H1 (cell line): ENCODE measurements around the gene CFAP91. TPM values are rescaled to one million over a fixed set of nuclear protein-coding genes. Genes with fewer than 3 reads are reported as not detected.

ENCODE experiments used
- CTCF ChIA-PET: fragments of 300-600 bp; sonication (Branson Sonifier 250); formaldehyde crosslinking; loops from one replicate; lab custom pipeline; 2021; ENCODE audit not compliant: partially characterized antibody; lab: Charles Lee
- POLR2A ChIA-PET: fragments of 300-600 bp; sonication (Branson Sonifier 250); formaldehyde crosslinking; loops from one replicate; lab custom pipeline; 2021; ENCODE audit warnings: inconsistent platforms; ENCODE audit not compliant: partially characterized antibody; lab: Charles Lee
- DNase-seq, 2 experiments: peaks; one replicate each; pipeline versions ENCODE4 v3.0.0 to v3.0.0-alpha.2; 2010 to 2022; ENCODE audit warnings: low spot score in 2 of 2, low read depth in 1 of 2, mixed read lengths in 1 of 2
- FAIRE-seq: peaks from 2 replicates; lab custom pipeline; 2011; peaks lifted over from hg19 to GRCh38; lab: Jason Lieb, UNC
- H2AFZ ChIP-seq: 2 replicates; pipeline ENCODE4 v1.8.1; 2012; ENCODE audit warnings: low read length, inconsistent platforms
- H2AK5ac ChIP-seq: 2 replicates; pipeline ENCODE4 v1.6.1; 2013; ENCODE audit warnings: low read depth, low read length
- H2BK120ac ChIP-seq: replicated peaks from 2 replicates; pipeline ENCODE3; 2013; ENCODE audit warnings: low read depth, low read length, inconsistent platforms
- H2BK12ac ChIP-seq: 2 replicates; pipeline ENCODE4 v1.6.1; 2013; ENCODE audit warnings: low read depth, low read length
- H2BK15ac ChIP-seq: 2 replicates; pipeline ENCODE4 v1.6.1; 2013; ENCODE audit warnings: low read length
- H2BK20ac ChIP-seq: 2 replicates; pipeline ENCODE4 v1.6.1; 2013; ENCODE audit warnings: low read length
- H2BK5ac ChIP-seq: 2 replicates; pipeline ENCODE4 v1.6.1; 2013; ENCODE audit warnings: low read depth, low read length
- H3K14ac ChIP-seq: 2 replicates; pipeline ENCODE4 v1.6.1; 2013; ENCODE audit warnings: inconsistent platforms; ENCODE audit not compliant: insufficient read length
- H3K18ac ChIP-seq: 2 replicates; pipeline ENCODE4 v1.6.1; 2013; ENCODE audit warnings: low read length; ENCODE audit errors: extremely low read depth
- H3K23ac ChIP-seq: 2 replicates; pipeline ENCODE4 v1.6.1; 2013; ENCODE audit warnings: inconsistent platforms; ENCODE audit not compliant: insufficient read length
- H3K23me2 ChIP-seq: 2 replicates; pipeline ENCODE4 v1.6.1; 2013; ENCODE audit warnings: low read depth, low read length
- H3K27ac ChIP-seq: 2 replicates; pipeline ENCODE4 v1.6.1; 2011; ENCODE audit warnings: low read depth, low read length, inconsistent platforms
- H3K27me3 ChIP-seq, 4 experiments: replicated peaks in 1 of 4; 1 replicate in 1 of 4; 2 replicates in 3 of 4; pipeline versions ENCODE4 v1.6.1 to v1.8.1; 2011 to 2013; ENCODE audit warnings: low read length in 3 of 4, mild to moderate bottlenecking in 3 of 4, inconsistent platforms in 2 of 4, mixed read lengths in 2 of 4, moderate library complexity in 1 of 4; ENCODE audit not compliant: control insufficient read depth in 3 of 4, insufficient read depth in 3 of 4; ENCODE audit errors: extremely low read depth in 1 of 4
- H3K36me3 ChIP-seq, 4 experiments: 2 replicates each; pipeline versions ENCODE4 v1.6.1 to v1.8.1; 2011 to 2013; ENCODE audit warnings: mild to moderate bottlenecking in 4 of 4, low read length in 3 of 4, moderate library complexity in 2 of 4, control low read depth in 1 of 4, inconsistent platforms in 1 of 4; ENCODE audit not compliant: insufficient read depth in 4 of 4, control insufficient read depth in 2 of 4
- H3K4ac ChIP-seq: replicated peaks from 2 replicates; pipeline ENCODE3; 2013; ENCODE audit warnings: low read length, low read depth, mixed read lengths, inconsistent platforms; ENCODE audit not compliant: insufficient read length
- H3K4me1 ChIP-seq, 4 experiments: replicated peaks in 1 of 4; 1 replicate in 1 of 4; 2 replicates in 3 of 4; pipeline versions ENCODE4 v1.6.1 to v1.8.1; 2011 to 2013; ENCODE audit warnings: low read length in 3 of 4, inconsistent platforms in 2 of 4, mixed read lengths in 1 of 4; ENCODE audit not compliant: insufficient read depth in 4 of 4, control insufficient read depth in 3 of 4
- H3K4me2 ChIP-seq, 2 experiments: 2 replicates each; pipeline versions ENCODE4 v1.6.1 to v1.8.1; 2011 to 2013; ENCODE audit warnings: low read depth in 2 of 2, low read length in 2 of 2, control low read depth in 1 of 2, inconsistent platforms in 1 of 2, mild to moderate bottlenecking in 1 of 2; ENCODE audit not compliant: insufficient read depth in 1 of 2
- H3K4me3 ChIP-seq, 4 experiments: fragments of 200-600, 300-600 bp in 1 of 4; sonication (generic), shearing (Covaris generic), sonication (Bioruptor Twin) in 1 of 4; 2 replicates each; pipeline versions ENCODE4 v1.5.1 to v1.8.1; 2011 to 2016; ENCODE audit warnings: low read length in 4 of 4, low read depth in 3 of 4, control low read depth in 2 of 4, inconsistent platforms in 2 of 4, mild to moderate bottlenecking in 2 of 4, mixed read lengths in 1 of 4, moderate library complexity in 1 of 4; ENCODE audit not compliant: insufficient read depth in 2 of 4; ENCODE audit errors: extremely low read depth in 1 of 4
- H3K56ac ChIP-seq: replicated peaks from 2 replicates; pipeline ENCODE3; 2013; ENCODE audit warnings: low read depth, mild to moderate bottlenecking, mixed read lengths, low read length, inconsistent platforms; ENCODE audit not compliant: insufficient read length
- H3K79me1 ChIP-seq: 2 replicates; pipeline ENCODE4 v1.6.1; 2013; ENCODE audit warnings: low read depth, low read length, control low read depth
- H3K79me2 ChIP-seq, 2 experiments: 2 replicates each; pipeline versions ENCODE4 v1.6.1 to v1.8.1; 2012 to 2013; ENCODE audit warnings: low read length in 2 of 2, mild to moderate bottlenecking in 2 of 2, inconsistent platforms in 1 of 2; ENCODE audit not compliant: insufficient read depth in 2 of 2, control insufficient read depth in 1 of 2
- H3K9ac ChIP-seq, 4 experiments: replicated peaks in 1 of 4; 1 replicate in 1 of 4; 2 replicates in 3 of 4; pipeline versions ENCODE4 v1.6.1 to v1.8.1; 2011 to 2013; ENCODE audit warnings: low read depth in 3 of 4, low read length in 3 of 4, control low read depth in 2 of 4, mild to moderate bottlenecking in 2 of 4, moderate library complexity in 2 of 4, inconsistent platforms in 1 of 4; ENCODE audit errors: extremely low read depth in 1 of 4
- H3K9me3 ChIP-seq, 2 experiments: 2 replicates each; pipeline versions ENCODE4 v1.6.1 to v1.8.1; 2012 to 2013; ENCODE audit warnings: mild to moderate bottlenecking in 2 of 2, moderate library complexity in 2 of 2, control low read depth in 1 of 2, inconsistent platforms in 1 of 2, low read depth in 1 of 2, low read length in 1 of 2, mixed read lengths in 1 of 2; ENCODE audit not compliant: insufficient read depth in 2 of 2
- H4K20me1 ChIP-seq, 2 experiments: replicated peaks in 1 of 2; 2 replicates each; pipeline versions ENCODE3 to v1.8.1; 2011 to 2013; ENCODE audit warnings: inconsistent platforms in 2 of 2, low read length in 2 of 2, mild to moderate bottlenecking in 1 of 2; ENCODE audit not compliant: insufficient read depth in 2 of 2, control insufficient read depth in 1 of 2
- H4K5ac ChIP-seq: 2 replicates; pipeline ENCODE4 v1.6.1; 2013; ENCODE audit warnings: low read length, low read depth, mixed read lengths, inconsistent platforms; ENCODE audit not compliant: insufficient read length
- H4K8ac ChIP-seq: 2 replicates; pipeline ENCODE4 v1.8.0; 2013; ENCODE audit warnings: mild to moderate bottlenecking, moderate library complexity, low read length, inconsistent platforms; ENCODE audit not compliant: insufficient read depth; ENCODE audit errors: extremely low read depth
- H4K91ac ChIP-seq: replicated peaks from 2 replicates; pipeline ENCODE3; 2013; ENCODE audit warnings: low read length, mixed read lengths, inconsistent platforms; ENCODE audit not compliant: insufficient read length
- ASH2L ChIP-seq: fragments of 200-600, 300-600 bp; sonication (generic); IDR thresholded peaks from one replicate; pipeline ENCODE4 v1.7.1; 2017; ENCODE audit warnings: low read length
- BCL11A ChIP-seq, 2 experiments: IDR thresholded peaks; one replicate each; pipeline ENCODE4 v1.6.1; 2011; ENCODE audit warnings: low read depth in 2 of 2, low read length in 2 of 2, mild to moderate bottlenecking in 2 of 2
- BRCA1 ChIP-seq: IDR thresholded peaks from 2 replicates; pipeline ENCODE4 v1.6.1; 2012; ENCODE audit warnings: low read depth, low read length, improper control_type of control experiment
- CEBPB ChIP-seq: IDR thresholded peaks from 2 replicates; pipeline ENCODE4 v1.6.1; 2012; ENCODE audit warnings: low read depth, low read length
- CTCF ChIP-seq, 3 experiments: IDR thresholded peaks; 1 replicate in 2 of 3; 2 replicates in 1 of 3; pipeline versions ENCODE4 v1.5.1 to v1.6.1; 2011; ENCODE audit warnings: low read length in 3 of 3, mild to moderate bottlenecking in 3 of 3, inconsistent platforms in 2 of 3, low read depth in 1 of 3, moderate library complexity in 1 of 3; ENCODE audit not compliant: insufficient read depth in 1 of 3; ENCODE audit errors: control extremely low read depth in 1 of 3
- EZH2 ChIP-seq: fragments of 200-600 bp; sonication (generic); IDR thresholded peaks from 2 replicates; pipeline ENCODE4 v1.7.1; 2012; ENCODE audit warnings: low read depth, mild to moderate bottlenecking, moderate library complexity, low read length, inconsistent platforms; ENCODE audit not compliant: severe bottlenecking
- GABPA ChIP-seq: IDR thresholded peaks from 2 replicates; pipeline ENCODE4 v1.6.1; 2011; ENCODE audit warnings: mild to moderate bottlenecking, low read length, moderate library complexity, borderline replicate concordance; ENCODE audit not compliant: insufficient read depth
- PHF8 ChIP-seq: fragments of 200-600 bp; sonication (generic); conservative IDR thresholded peaks from 2 replicates; pipeline ENCODE4 v1.7.1; 2012; ENCODE audit warnings: low read depth, mild to moderate bottlenecking, inconsistent platforms, low read length, moderate library complexity
- POLR2A ChIP-seq, 2 experiments: IDR thresholded peaks; 1 replicate in 1 of 2; 2 replicates in 1 of 2; pipeline ENCODE4 v1.6.1; 2011; ENCODE audit warnings: low read depth in 2 of 2, low read length in 2 of 2, mild to moderate bottlenecking in 2 of 2; ENCODE audit errors: control extremely low read depth in 1 of 2
- SIRT6 ChIP-seq: IDR thresholded peaks from one replicate; pipeline ENCODE4 v1.7.1; 2012; ENCODE audit warnings: low read length, inconsistent platforms
- SP2 ChIP-seq: IDR thresholded peaks from 2 replicates; pipeline ENCODE4 v1.6.1; 2012; ENCODE audit warnings: mild to moderate bottlenecking, low read length, inconsistent platforms
- WGBS, 2 experiments: shearing (Covaris generic) in 1 of 2; methylation state at CpG; one replicate each; pipeline versions ENCODE4 v1.1.6 to v1.1.7; 2013 to 2015; ENCODE audit warnings: low lambda C conversion rate in 2 of 2, mixed read lengths in 2 of 2, inconsistent platforms in 1 of 2, low coverage in 1 of 2, missing lambda C conversion rate in 1 of 2; ENCODE audit not compliant: insufficient replicate concordance in 2 of 2, insufficient coverage in 1 of 2, insufficient read length in 1 of 2; ENCODE audit errors: extremely low coverage in 1 of 2, missing lambda C conversion rate in 1 of 2; 5-methylcytosine and 5-hydroxymethylcytosine counted together
- polyA plus RNA-seq, 7 experiments: library from polyadenylated mRNA; depleted of rRNA in 3 of 7; stranded (reverse) in 5 of 7; unstranded in 2 of 7; fragments of >200 nt in 5 of 7; fragments of 200-250 nt in 2 of 7; gene quantifications; 1 replicate in 5 of 7; 2 replicates in 1 of 7; 4 replicates in 1 of 7; pipeline versions ENCODE4 v1.2.1 to v1.2.3, GENCODE V29; 2011 to 2013; ENCODE audit warnings: missing spikeins in 2 of 7, mixed read lengths in 2 of 7
- total RNA-seq: library from RNA; stranded (reverse); fragmentation: NEBNext Ultra II Directional; extraction: Animal tissue kit (Norgen Biotek cat#: 25700); gene quantifications from 2 replicates; pipeline ENCODE4 v1.2.1, GENCODE V29; 2021

The CFAP91 gene
- total and polyA plus RNA-seq, 2 of the 8 experiments (the other 6 are each of a cell fraction or from before 2014, with no cell fraction given), result 5.4 to 7.4 TPM

DNA sequence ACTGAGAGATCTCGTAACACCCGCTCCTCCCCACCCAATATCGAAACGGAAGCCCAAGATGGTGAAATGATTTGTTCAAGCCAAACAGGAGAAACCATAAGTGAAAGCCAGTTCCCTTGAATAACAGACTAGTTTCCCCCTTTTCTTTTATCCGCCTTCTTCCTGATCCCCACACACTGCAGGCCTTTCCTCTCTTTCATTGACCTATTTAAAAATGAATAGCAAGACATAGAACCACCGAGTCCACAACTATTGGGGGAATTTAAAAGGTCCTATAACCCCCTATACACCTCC is 25.2 kb upstream of the CFAP91 start:
- Histone ChIP-seq H2AK5ac (no peak overlapping the region), H3K9ac (peak overlapping the region in 3 of 4 experiments; percentile 65 to 85 (median 80); a peak in 6 of 7 replicates), H3K23ac (no peak overlapping the region), H2BK20ac (no peak overlapping the region), H3K4me3 (peak overlapping the region; percentile 60 to 99 (median 82)), H3K56ac (no peak overlapping the region), H3K23me2 (peaks cover 6% of the 10 kb centered on the region), H3K4ac (no peak overlapping the region), H3K79me2 (peaks cover 0 to 18% of the 10 kb centered on the region in 2 experiments; a peak in 2 of 4 replicates), H3K18ac (peak overlapping the region; percentile 81; the same call in 1 of the 2 replicates), H3K27me3 (no peaks in the 10 kb centered on the region), H3K9me3 (no peaks in the 10 kb centered on the region; a peak in 1 of 4 replicates), H4K20me1 (no peaks in the 10 kb centered on the region), H3K4me1 (no peaks in the 10 kb centered on the region), H2BK15ac (no peak overlapping the region), H3K79me1 (no peaks in the 10 kb centered on the region), H4K91ac (no peak overlapping the region), H2AFZ (peak overlapping the region; percentile 86), H3K14ac (no peak overlapping the region), H3K4me2 (peak overlapping the region; percentile 71 to 83), H3K27ac (peak overlapping the region; percentile 55; the same call in 1 of the 2 replicates), H4K8ac (no peak overlapping the region), H3K36me3 (peaks cover 0 to 21% (median 14%) of the 10 kb centered on the region in 4 experiments; a peak in 6 of 8 replicates), H2BK5ac (peak overlapping the region; percentile 32; the same call in 1 of the 2 replicates), H4K5ac (peak overlapping the region; percentile 4), H2BK12ac (no peak overlapping the region; the same call in 1 of the 2 replicates), H2BK120ac (no peak overlapping the region)
- FAIRE-seq (no peak), DNase-seq (no peak)
- POLR2A ChIA-PET, result interaction anchor here (1.0 to 1.5 kb wide), 4 partner anchors 10 to 214 kb away, joined by 3 to 5 read pairs (median 4); partner anchors contain the start of genes TIMMDC1 and TMEM39A
- WGBS, 2 experiments, result 13% methylated on average over 6 of the region's 6 CpGs; no CpG with 5 or more reads in 1 of the 2 experiments
- CTCF ChIA-PET, result interaction anchor here (1.2 kb wide), 1 partner anchor 11 kb away, joined by 3 read pairs; no protein-coding TSS in a partner anchor
- TF ChIP-seq PHF8 (peak; percentile 0; the same call in 1 of the 2 replicates), BRCA1 (no peak), POLR2A (IDR thresholded peaks at IDR 0.05; ENCODE audit: control extremely low read depth in 1 of 2, low read depth in 2 of 2, low read length in 2 of 2) (no peak), SIRT6 (no peak), CTCF (IDR thresholded peaks at IDR 0.05; ENCODE audit: control extremely low read depth in 1 of 3, insufficient read depth in 1 of 3, low read depth in 1 of 3, low read length in 3 of 3) (no peak), EZH2 (no peak), SP2 (peak; percentile 1; the same call in 1 of the 2 replicates), ASH2L (no peak), BCL11A (IDR thresholded peaks at IDR 0.05; ENCODE audit: low read depth in 2 of 2, low read length in 2 of 2) (no peak), GABPA (no peak), CEBPB (no peak)
